Pancreas (tissue), 10 donors: ENCODE results near the gene KATNAL1. TPM values are rescaled to one million over a fixed set of nuclear protein-coding genes. Genes with fewer than 3 reads are reported as not detected.

ENCODE experiments used
- ATAC-seq, 4 donors: fragments of 200-7000 bp; cut with Tn5 transposase; one replicate each; pipeline versions ENCODE4 v1.8.0 to v1.9.1; 2020; ENCODE audit warnings: mild to moderate bottlenecking in 4 of 4, moderate library complexity in 4 of 4
- DNase-seq, 6 donors: peaks; one replicate each; pipeline ENCODE4 v3.0.0-alpha.2; 2020
- FAIRE-seq: peaks from 2 replicates; lab custom pipeline; 2012; peaks lifted over from hg19 to GRCh38; lab: Jason Lieb, UNC
- H3K27ac ChIP-seq, 4 donors: fragments of 200-600 bp; sonication (generic); 1 replicate in 3 of 4; 2 replicates in 1 of 4; pipeline versions ENCODE4 v1.5.0 to v1.8.0; 2020
- H3K27me3 ChIP-seq, 4 donors: fragments of 200-600 bp; one replicate each; pipeline ENCODE4 v1.8.0; 2021
- H3K36me3 ChIP-seq, 3 donors: fragments of 200-600 bp; sonication (generic) in 1 of 3; one replicate each; pipeline versions ENCODE4 v1.5.0 to v1.8.0; 2020 to 2021
- H3K4me1 ChIP-seq, 3 donors: fragments of 200-600 bp; one replicate each; pipeline ENCODE4 v1.8.0; 2021
- H3K4me3 ChIP-seq, 4 donors: fragments of 200-600 bp; sonication (generic) in 2 of 4; one replicate each; pipeline versions ENCODE4 v1.5.0 to v1.8.0; 2020 to 2021
- H3K9me3 ChIP-seq, 4 donors: fragments of 200-600 bp; one replicate each; pipeline ENCODE4 v1.8.0; 2021
- WGBS, 2 donors: extraction: QIAGEN DNeasy Blood & Tissue Kit; methylation state at CpG; one replicate each; pipeline ENCODE4 v1.1.7; 2013; 5-methylcytosine and 5-hydroxymethylcytosine counted together
- intact Hi-C, 3 donors: fragments of 100-400 bp; cut with DNase I; formaldehyde crosslinking; loops; one replicate each; pipeline versions ENCODE4 v1.11.1 to v1.14.2; 2022
- polyA plus RNA-seq, 2 donors: library from polyadenylated mRNA; stranded (reverse); fragments of 200-250 nt; gene quantifications; one replicate each; pipeline ENCODE4 v1.2.3, GENCODE V29; 2013
- total RNA-seq, 6 donors: library from RNA; stranded (reverse); fragmentation: NEBNext Ultra II Directional in 4 of 6; extraction: Animal tissue kit (Norgen Biotek cat#: 25700) in 4 of 6; gene quantifications; one replicate each; pipeline versions ENCODE4 v1.2.1 to v1.2.4, GENCODE V29; 2021 to 2023
- TF ChIP-seq, protein P1 (sequence below), 4 donors: fragments of 200-600 bp; sonication (generic) in 3 of 4; IDR thresholded peaks; one replicate each; pipeline versions ENCODE4 v1.5.0 to v1.8.0; 2021; ENCODE audit warnings: antibody characterized with exemption in 4 of 4
- donor health status: healthy with polysubstance abuse.
- donor health status: DM: no; HTN: no; CAD: no; lungs with moderate emphysema.
- donor health status: DM: no; HTN: no; CAD: no.
- donor health status: control.
- donor health status: control.
- donor health status: Bipolar disorder and iron deficiency.
- donor health status: DM: yes; HTN: yes; CAD: no.
- donor health status: DM: no; HTN: no; CAD: no.
- donor health status: DM: no; HTN: no; CAD: no.
- donor health status: DM: yes; HTN: yes; CAD: no.

Gene KATNAL1
- total and polyA plus RNA-seq, 8 donors = 1.1 to 9.3 (median 2.6) TPM

DNA sequence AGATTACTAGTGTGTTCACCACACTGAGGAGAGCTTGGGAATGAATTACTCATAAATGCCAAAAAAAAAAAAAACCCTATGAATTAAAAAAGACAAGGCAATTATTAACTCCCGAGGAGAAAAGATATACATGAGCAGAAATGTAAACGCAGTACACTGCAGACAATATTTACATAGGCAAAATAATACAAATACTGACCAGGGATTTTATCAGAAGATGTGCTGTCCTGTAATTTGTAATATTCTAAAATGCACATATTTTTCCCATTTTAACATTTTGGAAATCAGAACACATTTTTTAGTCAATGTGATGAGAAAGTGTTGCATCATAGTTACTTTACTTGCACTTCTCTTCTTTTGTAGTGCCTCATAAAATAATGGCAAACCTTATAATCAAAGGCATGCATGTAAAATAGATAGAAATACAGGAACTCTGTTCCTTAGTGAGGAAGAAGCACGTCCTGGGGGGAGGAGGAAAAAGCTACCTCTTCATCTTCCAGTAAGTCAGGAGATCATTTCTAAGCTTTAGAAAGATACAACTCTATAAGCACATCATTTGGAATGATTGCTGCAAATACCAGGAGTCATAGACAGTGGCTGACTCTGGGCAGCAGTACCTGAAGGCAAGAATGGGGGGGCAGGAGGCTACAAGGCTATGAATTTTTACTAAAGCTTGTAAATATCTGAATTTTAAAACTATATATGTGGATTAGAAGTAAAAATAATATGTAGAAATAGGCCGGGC is 46.3 kb upstream of the KATNAL1 start:
- intact Hi-C loops = no loop called here
- 53 to 55% methylated on average over 4 of the region's 4 CpGs for WGBS, 2 donors
- no peaks in the 10 kb centered on the region for H3K27me3 ChIP-seq
- no peak overlapping the region for H3K4me3 ChIP-seq
- H3K27ac ChIP-seq = no peak overlapping the region
- FAIRE-seq (no peak), ATAC-seq (no peak), DNase-seq (no peak)
- TF ChIP-seq, protein P1, sequence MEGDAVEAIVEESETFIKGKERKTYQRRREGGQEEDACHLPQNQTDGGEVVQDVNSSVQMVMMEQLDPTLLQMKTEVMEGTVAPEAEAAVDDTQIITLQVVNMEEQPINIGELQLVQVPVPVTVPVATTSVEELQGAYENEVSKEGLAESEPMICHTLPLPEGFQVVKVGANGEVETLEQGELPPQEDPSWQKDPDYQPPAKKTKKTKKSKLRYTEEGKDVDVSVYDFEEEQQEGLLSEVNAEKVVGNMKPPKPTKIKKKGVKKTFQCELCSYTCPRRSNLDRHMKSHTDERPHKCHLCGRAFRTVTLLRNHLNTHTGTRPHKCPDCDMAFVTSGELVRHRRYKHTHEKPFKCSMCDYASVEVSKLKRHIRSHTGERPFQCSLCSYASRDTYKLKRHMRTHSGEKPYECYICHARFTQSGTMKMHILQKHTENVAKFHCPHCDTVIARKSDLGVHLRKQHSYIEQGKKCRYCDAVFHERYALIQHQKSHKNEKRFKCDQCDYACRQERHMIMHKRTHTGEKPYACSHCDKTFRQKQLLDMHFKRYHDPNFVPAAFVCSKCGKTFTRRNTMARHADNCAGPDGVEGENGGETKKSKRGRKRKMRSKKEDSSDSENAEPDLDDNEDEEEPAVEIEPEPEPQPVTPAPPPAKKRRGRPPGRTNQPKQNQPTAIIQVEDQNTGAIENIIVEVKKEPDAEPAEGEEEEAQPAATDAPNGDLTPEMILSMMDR (IDR thresholded peaks at IDR 0.05) = no peak
- no peaks in the 10 kb centered on the region for H3K4me1 ChIP-seq
- H3K9me3 ChIP-seq = no peaks in the 10 kb centered on the region
- H3K36me3 ChIP-seq = no peaks in the 10 kb centered on the region

DNA sequence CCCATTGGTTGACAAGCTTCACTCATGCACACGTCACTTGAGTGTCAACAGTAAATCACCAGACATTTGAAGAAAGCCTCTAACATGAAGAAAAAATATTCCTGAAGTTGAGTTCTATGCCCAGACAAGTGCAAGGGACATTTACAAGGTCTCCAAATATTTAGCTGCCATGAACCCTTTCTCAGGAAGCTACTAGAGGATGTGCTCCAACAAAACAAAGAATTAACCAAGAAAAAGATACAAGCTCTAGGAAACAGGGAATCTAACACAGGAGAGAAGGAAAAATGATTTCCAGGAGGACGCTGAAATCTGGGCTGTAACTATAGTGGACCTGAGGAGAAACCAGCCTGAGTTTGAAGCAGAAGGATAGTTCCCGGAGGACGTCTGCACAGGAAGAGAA is 45.7 kb upstream of the KATNAL1 start:
- no peak for FAIRE-seq
- no peak overlapping the region for H3K27ac ChIP-seq
- intact Hi-C loops = no loop called here
- ATAC-seq = no peak
- no peak overlapping the region for H3K4me3 ChIP-seq
- H3K36me3 ChIP-seq = no peaks in the 10 kb centered on the region
- DNase-seq = no peak
- H3K4me1 ChIP-seq = no peaks in the 10 kb centered on the region
- no peaks in the 10 kb centered on the region for H3K27me3 ChIP-seq
- no peaks in the 10 kb centered on the region for H3K9me3 ChIP-seq
- 79 to 84% methylated on average over 4 of the region's 4 CpGs for WGBS, 2 donors
- TF ChIP-seq, protein P1 (IDR thresholded peaks at IDR 0.05) = no peak

DNA sequence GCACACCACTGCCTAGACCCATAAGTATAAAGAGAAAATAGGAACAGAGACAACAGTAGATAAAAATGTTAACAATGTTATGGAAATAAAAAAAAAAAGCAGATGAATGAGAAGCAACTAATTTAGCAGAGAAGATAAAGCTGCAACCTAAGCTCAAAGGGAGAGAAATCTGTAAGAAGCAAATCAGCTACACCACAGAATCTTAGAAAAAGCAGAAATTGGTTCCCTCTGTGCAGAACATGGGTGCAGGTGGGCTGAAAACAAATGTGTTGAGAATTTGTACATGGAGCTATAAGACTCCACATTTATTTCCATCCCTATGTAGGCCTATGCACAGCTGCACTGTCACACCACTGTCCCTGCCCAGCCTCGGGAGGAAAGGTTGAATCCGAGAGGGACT is 44.8 kb upstream of the KATNAL1 start:
- no peak for FAIRE-seq
- no peak for ATAC-seq
- Histone ChIP-seq H3K27ac (no peak overlapping the region), H3K4me3 (no peak overlapping the region), H3K4me1 (no peaks in the 10 kb centered on the region), H3K9me3 (no peaks in the 10 kb centered on the region), H3K36me3 (no peaks in the 10 kb centered on the region), H3K27me3 (no peaks in the 10 kb centered on the region)
- WGBS, 2 donors = 76 to 84% methylated on average over 2 of the region's 2 CpGs
- no peak for DNase-seq
- intact Hi-C loops = no loop called here
- TF ChIP-seq, protein P1 (IDR thresholded peaks at IDR 0.05) = no peak

DNA sequence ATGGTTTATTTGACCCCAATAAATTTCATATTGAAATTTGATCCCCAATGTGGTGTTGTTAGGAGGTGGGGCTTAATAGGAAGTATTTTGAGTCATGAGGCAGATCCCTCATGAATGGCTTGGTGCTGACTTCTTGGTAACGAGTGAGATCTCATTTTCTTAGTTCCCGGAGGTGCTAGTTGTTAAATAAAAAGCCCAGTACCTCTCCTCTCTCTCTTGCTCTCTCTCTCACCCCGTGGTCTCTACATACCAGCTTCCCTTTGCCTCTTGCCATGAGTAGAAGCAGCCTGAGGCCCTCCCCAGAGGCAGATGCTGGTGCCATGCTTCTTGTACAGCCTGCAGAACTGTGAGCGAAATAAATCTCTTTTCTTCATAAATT is 39.4 kb upstream of the KATNAL1 start:
- intact Hi-C loops = no loop called here
- TF ChIP-seq, protein P1 (IDR thresholded peaks at IDR 0.05) = no peak
- no peaks in the 10 kb centered on the region for H3K9me3 ChIP-seq
- H3K4me1 ChIP-seq = peaks cover 0 to 14% (median 7%) of the 10 kb centered on the region in 3 donors
- DNase-seq (no peak), FAIRE-seq (no peak), ATAC-seq (no peak)
- H3K4me3 ChIP-seq = no peak overlapping the region
- no peak overlapping the region for H3K27ac ChIP-seq
- WGBS, 2 donors = 77 to 80% methylated on average over 4 of the region's 4 CpGs
- H3K27me3 ChIP-seq = no peaks in the 10 kb centered on the region
- no peaks in the 10 kb centered on the region for H3K36me3 ChIP-seq

DNA sequence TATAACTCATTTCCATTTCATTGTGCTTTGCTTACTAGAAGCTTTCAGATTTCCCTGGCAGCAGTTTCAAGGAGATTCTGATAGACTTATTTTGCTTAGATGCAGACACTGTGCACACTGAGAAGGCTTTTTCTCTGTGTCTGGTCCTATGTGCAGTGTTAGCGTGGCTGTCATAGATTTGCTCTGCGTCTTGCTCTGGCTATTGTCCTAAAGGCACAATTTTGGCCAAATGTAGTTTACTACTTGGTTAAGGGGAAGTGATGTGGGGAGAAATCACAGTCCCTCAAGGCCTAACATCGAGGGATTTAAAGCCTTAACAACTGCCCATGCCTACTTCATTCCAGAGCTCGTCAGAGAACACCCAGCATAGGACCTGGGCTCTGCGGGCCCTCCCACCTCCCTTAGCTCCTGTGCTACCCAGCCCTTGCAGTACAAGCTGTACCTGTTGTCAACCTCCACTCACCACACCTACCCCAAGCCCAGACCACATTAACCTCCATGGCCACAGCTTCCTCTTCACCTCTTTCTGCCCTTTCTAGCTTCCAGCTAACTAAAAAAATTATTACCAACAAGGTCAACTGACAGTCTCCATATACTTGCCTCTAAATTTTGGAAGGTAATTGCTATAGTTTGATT is 38.9 kb upstream of the KATNAL1 start:
- TF ChIP-seq, protein P1 (IDR thresholded peaks at IDR 0.05) = no peak
- ATAC-seq = peak in 1 of 4 donors; percentile 36
- 76 to 87% methylated on average over 5 of the region's 5 CpGs for WGBS, 2 donors

More for the DNA sequence above, 38.9 kb upstream of the KATNAL1 start:
- intact Hi-C loops = no loop called here
- Histone ChIP-seq H3K4me3 (no peak overlapping the region), H3K27ac (no peak overlapping the region), H3K4me1 (peaks cover 0 to 16% (median 8%) of the 10 kb centered on the region in 3 donors), H3K36me3 (no peaks in the 10 kb centered on the region), H3K27me3 (no peaks in the 10 kb centered on the region), H3K9me3 (no peaks in the 10 kb centered on the region)
- no peak for FAIRE-seq
- DNase-seq = no peak
